Kidney (tissue), 14 donors: ENCODE results near the gene RAB7A. TPM values are rescaled to one million over a fixed set of nuclear protein-coding genes. Genes with fewer than 3 reads are reported as not detected.

ENCODE experiments used
- DNase-seq, 5 donors: peaks; one replicate each; pipeline ENCODE4 v3.0.0-alpha.2; 2013 to 2020
- FAIRE-seq: peaks from 2 replicates; lab custom pipeline; 2012; peaks lifted over from hg19 to GRCh38; lab: Jason Lieb, UNC
- H3K27ac ChIP-seq, 2 donors: one replicate each; pipeline ENCODE4 v1.7.0; 2013; ENCODE audit warnings: low read depth in 2 of 2, low read length in 2 of 2, inconsistent platforms in 1 of 2
- H3K27me3 ChIP-seq: one replicate; pipeline ENCODE4 v1.7.1; 2013; ENCODE audit warnings: low read length, inconsistent platforms; ENCODE audit not compliant: control insufficient read depth, insufficient read depth
- H3K36me3 ChIP-seq, 3 donors: one replicate each; pipeline versions ENCODE4 v1.7.0 to v1.7.1; 2013; ENCODE audit warnings: low read length in 3 of 3, control low read depth in 1 of 3, inconsistent platforms in 1 of 3; ENCODE audit not compliant: insufficient read depth in 3 of 3, control insufficient read depth in 2 of 3
- H3K4me1 ChIP-seq, 3 donors: one replicate each; pipeline versions ENCODE4 v1.7.0 to v1.7.1; 2013; ENCODE audit warnings: low read length in 3 of 3, inconsistent platforms in 1 of 3, low read depth in 1 of 3; ENCODE audit not compliant: control insufficient read depth in 2 of 3, insufficient read depth in 2 of 3
- H3K4me3 ChIP-seq, 3 donors: one replicate each; pipeline versions ENCODE4 v1.7.0 to v1.8.1; 2013; ENCODE audit warnings: low read length in 3 of 3, control low read depth in 1 of 3, inconsistent platforms in 1 of 3
- H3K9ac ChIP-seq, 3 donors: one replicate each; pipeline versions ENCODE4 v1.7.0 to v1.7.1; 2013; ENCODE audit warnings: low read length in 3 of 3, control low read depth in 1 of 3, inconsistent platforms in 1 of 3
- H3K9me3 ChIP-seq, 3 donors: one replicate each; pipeline versions ENCODE4 v1.7.0 to v1.7.1; 2013; ENCODE audit warnings: low read length in 3 of 3, control low read depth in 1 of 3, inconsistent platforms in 1 of 3; ENCODE audit not compliant: control insufficient read depth in 2 of 3, insufficient read depth in 1 of 3
- intact Hi-C: fragments of 100-400 bp; cut with DNase I; formaldehyde crosslinking; loops from one replicate; pipeline ENCODE4 v1.11.1; 2022
- polyA plus RNA-seq: library from polyadenylated mRNA; stranded (reverse); fragments of 350-450 nt; fragmentation: Illumina TruSeq; extraction: RNeasy Lipid Tissue Mini Kit (QIAGEN cat#74804); gene quantifications from one replicate; pipeline ENCODE4 v1.2.3, GENCODE V29; 2014; ENCODE audit warnings: low read depth, low replicate concordance; ENCODE audit not compliant: insufficient read depth
- total RNA-seq: library from RNA; stranded (reverse); fragmentation: NEBNext Ultra II Directional; extraction: Animal tissue kit (Norgen Biotek cat#: 25700); gene quantifications from one replicate; pipeline ENCODE4 v1.2.1, GENCODE V29; 2021
- TF ChIP-seq, protein P1 (sequence below): IDR thresholded peaks from 3 replicates; pipeline ENCODE4 v1.5.1; 2012; ENCODE audit warnings: mild to moderate bottlenecking, moderate library complexity, borderline replicate concordance; ENCODE audit not compliant: insufficient read depth; ENCODE audit errors: extremely low read depth
- donor health status: control.
- donor health status: control.
- donor health status: control.
- donor health status: control.
- donor health status: control.
- donor health status: DM: yes; HTN: yes; CAD: no.
- donor health status: Normal renal cell carcinoma (clear cell type).

The RAB7A gene
- total and polyA plus RNA-seq, 2 donors from 2014 or later = 211 to 248 TPM

DNA sequence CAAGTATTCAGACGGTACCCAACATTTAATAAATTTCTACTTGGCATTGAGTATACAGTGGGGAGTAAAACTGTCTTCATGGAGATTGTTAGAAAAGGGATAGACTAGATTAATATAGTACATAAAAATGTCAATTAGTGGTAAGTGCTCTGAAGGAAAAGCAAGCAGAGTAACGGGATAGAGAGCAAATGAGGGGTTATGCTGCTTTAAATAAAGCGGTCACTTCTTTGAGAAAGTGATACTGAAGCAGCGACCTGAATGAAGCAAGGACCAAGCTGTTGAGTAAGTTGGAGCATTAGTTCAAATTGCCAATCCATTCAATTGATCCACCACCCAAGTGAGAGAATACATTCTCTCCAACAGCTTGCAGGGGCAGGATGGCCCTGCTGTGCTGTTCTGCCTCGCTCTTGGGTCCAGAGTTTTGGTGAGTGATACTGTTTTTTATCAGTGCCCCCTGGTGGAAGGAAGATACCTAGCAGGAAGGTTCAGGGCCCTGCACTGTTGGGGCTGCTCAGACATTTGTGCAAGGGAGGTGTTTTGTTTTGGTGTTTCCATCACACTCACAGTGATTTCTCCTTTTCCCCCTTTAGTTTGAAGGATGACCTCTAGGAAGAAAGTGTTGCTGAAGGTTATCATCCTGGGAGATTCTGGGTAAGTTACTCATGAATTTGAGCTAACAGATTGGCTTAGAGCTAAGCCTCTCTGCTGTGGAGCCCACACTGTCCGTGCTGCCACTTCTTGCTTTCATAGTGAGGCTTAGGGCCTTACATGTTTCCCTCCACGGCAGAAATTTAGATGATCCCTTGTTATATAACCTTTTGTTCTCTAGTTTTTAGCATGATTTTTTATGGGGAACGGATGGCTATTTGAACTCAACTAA, 69.0 kb downstream of the RAB7A start:
- Histone ChIP-seq H3K4me1 (peaks cover 0 to 2% (median 0%) of the 10 kb centered on the region in 3 donors), H3K27ac (no peak overlapping the region), H3K9me3 (no peaks in the 10 kb centered on the region), H3K36me3 (peaks cover 12 to 28% (median 19%) of the 10 kb centered on the region in 3 donors), H3K27me3 (no peaks in the 10 kb centered on the region), H3K9ac (no peak overlapping the region), H3K4me3 (peak overlapping the region in 1 of 3 donors; percentile 25)
- intact Hi-C loops = no loop called here
- FAIRE-seq = no peak
- TF ChIP-seq, protein P1, sequence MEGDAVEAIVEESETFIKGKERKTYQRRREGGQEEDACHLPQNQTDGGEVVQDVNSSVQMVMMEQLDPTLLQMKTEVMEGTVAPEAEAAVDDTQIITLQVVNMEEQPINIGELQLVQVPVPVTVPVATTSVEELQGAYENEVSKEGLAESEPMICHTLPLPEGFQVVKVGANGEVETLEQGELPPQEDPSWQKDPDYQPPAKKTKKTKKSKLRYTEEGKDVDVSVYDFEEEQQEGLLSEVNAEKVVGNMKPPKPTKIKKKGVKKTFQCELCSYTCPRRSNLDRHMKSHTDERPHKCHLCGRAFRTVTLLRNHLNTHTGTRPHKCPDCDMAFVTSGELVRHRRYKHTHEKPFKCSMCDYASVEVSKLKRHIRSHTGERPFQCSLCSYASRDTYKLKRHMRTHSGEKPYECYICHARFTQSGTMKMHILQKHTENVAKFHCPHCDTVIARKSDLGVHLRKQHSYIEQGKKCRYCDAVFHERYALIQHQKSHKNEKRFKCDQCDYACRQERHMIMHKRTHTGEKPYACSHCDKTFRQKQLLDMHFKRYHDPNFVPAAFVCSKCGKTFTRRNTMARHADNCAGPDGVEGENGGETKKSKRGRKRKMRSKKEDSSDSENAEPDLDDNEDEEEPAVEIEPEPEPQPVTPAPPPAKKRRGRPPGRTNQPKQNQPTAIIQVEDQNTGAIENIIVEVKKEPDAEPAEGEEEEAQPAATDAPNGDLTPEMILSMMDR = peak; percentile 77
- DNase-seq = peak in 4 of 5 donors; percentile 61 to 84 (median 70)

DNA sequence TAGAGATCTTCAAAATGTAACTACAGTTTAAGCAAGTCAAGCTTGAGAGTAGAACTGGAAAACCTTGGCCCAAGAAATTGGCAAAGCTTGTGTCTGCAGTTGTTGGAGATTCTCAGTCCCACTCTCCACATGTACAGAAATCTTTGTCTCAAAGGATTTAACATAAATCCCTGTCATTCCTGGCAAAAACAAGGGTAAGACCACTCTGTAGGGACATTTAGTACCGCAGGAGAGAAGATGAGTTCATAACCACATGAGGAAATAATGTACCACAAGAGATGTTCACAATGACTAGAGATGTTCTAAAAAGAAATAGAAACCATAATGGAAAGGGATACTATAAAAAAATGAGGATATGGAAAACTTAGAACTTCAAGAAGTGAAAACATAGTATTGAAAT, 73.7 kb downstream of the RAB7A start:
- intact Hi-C loops = no loop called here
- FAIRE-seq = no peak
- H3K36me3 ChIP-seq = peaks cover 12 to 37% (median 21%) of the 10 kb centered on the region in 3 donors

DNA sequence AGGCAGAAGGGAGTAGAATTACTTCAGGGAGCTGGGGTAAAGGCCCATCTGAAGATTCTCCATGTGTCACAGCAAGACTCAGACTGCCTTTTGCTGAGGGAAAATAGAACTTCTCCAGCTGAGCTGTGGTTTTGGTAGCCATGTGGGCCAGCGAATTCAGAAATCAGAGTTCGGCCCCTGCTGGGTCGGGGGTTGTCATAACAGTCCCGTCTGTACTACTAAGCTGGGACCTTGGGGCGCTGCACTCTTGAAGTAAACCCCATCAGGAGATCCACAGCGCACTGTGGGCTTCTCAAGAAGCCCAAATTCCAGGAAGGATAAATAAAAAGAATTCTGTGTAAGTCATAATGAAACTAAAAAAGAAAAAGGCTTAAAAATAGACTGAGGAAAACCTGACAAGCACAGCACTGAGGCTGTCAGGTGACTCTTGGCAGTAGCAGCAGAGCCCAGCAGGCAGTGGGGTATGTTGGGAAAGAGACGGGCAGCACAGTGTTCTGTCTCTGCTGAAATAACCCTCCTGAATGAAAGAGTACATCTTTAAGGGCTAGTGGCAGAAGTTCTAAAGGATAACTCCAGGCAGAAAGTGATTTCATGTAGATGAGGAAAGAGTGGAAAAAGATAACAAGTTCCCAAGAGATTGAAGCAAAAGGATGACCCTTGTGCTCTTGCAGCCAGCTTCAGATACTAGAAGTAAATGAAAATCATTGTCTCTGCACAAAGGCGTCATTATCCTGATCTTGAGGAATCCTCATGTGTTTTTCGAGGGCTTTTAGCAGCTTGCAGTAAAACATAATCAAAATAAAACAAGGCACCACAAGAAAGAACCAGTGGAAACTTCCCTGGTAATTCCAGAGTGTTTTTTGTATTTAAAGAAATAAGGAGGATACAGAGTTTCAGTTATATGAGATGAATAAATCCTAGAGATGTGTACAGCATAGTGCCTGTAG, 74.5 kb downstream of the RAB7A start:
- DNase-seq (no peak), FAIRE-seq (no peak)
- Histone ChIP-seq H3K4me3 (no peak overlapping the region), H3K27ac (no peak overlapping the region), H3K9me3 (no peaks in the 10 kb centered on the region), H3K27me3 (no peaks in the 10 kb centered on the region), H3K9ac (no peak overlapping the region), H3K4me1 (peaks cover 0 to 9% (median 9%) of the 10 kb centered on the region in 3 donors), H3K36me3 (peaks cover 12 to 37% (median 21%) of the 10 kb centered on the region in 3 donors)
- TF ChIP-seq, protein P1 = no peak
- intact Hi-C loops = no loop called here

More for the DNA sequence above, 73.7 kb downstream of the RAB7A start:
- TF ChIP-seq, protein P1 = no peak
- Histone ChIP-seq H3K4me3 (no peak overlapping the region), H3K9ac (no peak overlapping the region), H3K4me1 (peaks cover 0 to 3% (median 2%) of the 10 kb centered on the region in 3 donors), H3K27me3 (no peaks in the 10 kb centered on the region), H3K27ac (no peak overlapping the region), H3K9me3 (no peaks in the 10 kb centered on the region)
- no peak for DNase-seq
